Measurements from ENCODE around the gene IL25.

DNA sequence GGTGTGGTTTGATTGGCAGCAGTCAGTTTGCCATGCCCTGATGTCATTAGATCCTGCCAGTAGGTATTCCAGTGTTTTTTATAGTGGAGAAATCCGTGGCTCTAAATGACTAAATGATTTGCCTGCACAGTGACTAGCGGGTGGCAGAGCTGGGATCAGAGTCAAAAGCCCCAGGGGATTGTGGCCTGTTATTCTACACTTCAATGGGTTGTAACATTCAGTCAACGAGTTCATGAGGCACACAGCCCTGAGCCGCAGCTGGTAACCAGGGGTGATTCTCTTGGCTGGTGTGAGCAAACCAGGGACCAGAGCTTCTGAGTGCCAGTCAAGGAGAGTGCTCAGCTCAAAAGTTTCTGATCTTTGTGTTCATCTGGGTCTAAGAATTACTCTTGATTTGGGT is 33.6 kb downstream of the IL25 start:
- TF ChIP-seq, protein P1, sequence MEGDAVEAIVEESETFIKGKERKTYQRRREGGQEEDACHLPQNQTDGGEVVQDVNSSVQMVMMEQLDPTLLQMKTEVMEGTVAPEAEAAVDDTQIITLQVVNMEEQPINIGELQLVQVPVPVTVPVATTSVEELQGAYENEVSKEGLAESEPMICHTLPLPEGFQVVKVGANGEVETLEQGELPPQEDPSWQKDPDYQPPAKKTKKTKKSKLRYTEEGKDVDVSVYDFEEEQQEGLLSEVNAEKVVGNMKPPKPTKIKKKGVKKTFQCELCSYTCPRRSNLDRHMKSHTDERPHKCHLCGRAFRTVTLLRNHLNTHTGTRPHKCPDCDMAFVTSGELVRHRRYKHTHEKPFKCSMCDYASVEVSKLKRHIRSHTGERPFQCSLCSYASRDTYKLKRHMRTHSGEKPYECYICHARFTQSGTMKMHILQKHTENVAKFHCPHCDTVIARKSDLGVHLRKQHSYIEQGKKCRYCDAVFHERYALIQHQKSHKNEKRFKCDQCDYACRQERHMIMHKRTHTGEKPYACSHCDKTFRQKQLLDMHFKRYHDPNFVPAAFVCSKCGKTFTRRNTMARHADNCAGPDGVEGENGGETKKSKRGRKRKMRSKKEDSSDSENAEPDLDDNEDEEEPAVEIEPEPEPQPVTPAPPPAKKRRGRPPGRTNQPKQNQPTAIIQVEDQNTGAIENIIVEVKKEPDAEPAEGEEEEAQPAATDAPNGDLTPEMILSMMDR (IDR thresholded peaks at IDR 0.05) = no peak
- TF ChIP-seq POLR2A (IDR thresholded peaks at IDR 0.05; ENCODE audit: low read depth) = no peak

Data from esophagus muscularis mucosa (tissue), 3 donors.